Breast epithelium (tissue), 3 donors: Measurements from ENCODE around the gene TOMM34.

Source experiments
- CTCF ChIP-seq, 3 donors: fragments of 450-650 bp; IDR thresholded peaks; one replicate each; pipeline ENCODE4 v1.5.1; 2016 to 2017; ENCODE audit warnings: antibody characterized with exemption in 3 of 3, mild to moderate bottlenecking in 3 of 3, moderate library complexity in 3 of 3
- POLR2A ChIP-seq: fragments of 450-650 bp; IDR thresholded peaks from one replicate; pipeline ENCODE4 v1.6.1; 2016; ENCODE audit warnings: antibody characterized with exemption, mild to moderate bottlenecking, moderate library complexity
- POLR2AphosphoS5 ChIP-seq, 3 donors: sonication (generic); formaldehyde crosslinking; IDR thresholded peaks; one replicate each; pipeline ENCODE4 v1.6.1; 2017; ENCODE audit warnings: antibody characterized with exemption in 3 of 3

GRCh38 chr20:44967207-44967807 lies 7.1 kb upstream of the TOMM34 start:
- TF ChIP-seq CTCF (IDR thresholded peaks at IDR 0.05) (no peak), POLR2A (no peak), POLR2AphosphoS5 (IDR thresholded peaks at IDR 0.05) (no peak)
